CD4-positive, CD25-positive, alpha-beta regulatory T cell (primary cell): ENCODE data around the gene GBP3. TPM values are rescaled to one million over a fixed set of nuclear protein-coding genes. Genes with fewer than 3 reads are reported as not detected.
"Not testable (repeated sequence)": the region's sequence is repeated elsewhere in the genome, so short reads cannot be mapped to it uniquely, and the experiment has no call there.

Experiments
- ATAC-seq, 2 donors: fragments of 150-1000 bp; cut with Tn5 transposase; one replicate each; pipeline ENCODE4 v1.10.0; 2021; ENCODE audit warnings: low read depth in 2 of 2, moderate number of reproducible peaks in 2 of 2, moderate library complexity in 1 of 2
- DNase-seq, 3 donors: peaks; one replicate each; pipeline versions ENCODE4 v3.0.0 to v3.0.0-alpha.2; 2012 to 2022; ENCODE audit warnings: mixed read lengths in 1 of 3
- H3K27ac ChIP-seq: one replicate; pipeline ENCODE4 v1.7.0; 2013; ENCODE audit warnings: mild to moderate bottlenecking, low read length; ENCODE audit not compliant: insufficient read depth, poor library complexity, severe bottlenecking
- H3K27me3 ChIP-seq: one replicate; pipeline ENCODE4 v1.7.0; 2013; ENCODE audit warnings: low read length; ENCODE audit not compliant: control insufficient read depth, insufficient read depth
- H3K36me3 ChIP-seq: one replicate; pipeline ENCODE4 v1.7.0; 2013; ENCODE audit warnings: mild to moderate bottlenecking, low read length, moderate library complexity; ENCODE audit not compliant: control insufficient read depth, insufficient read depth
- H3K4me1 ChIP-seq: 2 replicates; pipeline ENCODE4 v1.7.0; 2013; ENCODE audit warnings: mild to moderate bottlenecking, low read length; ENCODE audit not compliant: insufficient read depth, control insufficient read depth, poor library complexity, severe bottlenecking
- H3K4me3 ChIP-seq: one replicate; pipeline ENCODE4 v1.7.0; 2013; ENCODE audit warnings: low read depth, mild to moderate bottlenecking, low read length, moderate library complexity
- H3K9me3 ChIP-seq, 2 experiments: 1 replicate in 1 of 2; 2 replicates in 1 of 2; pipeline ENCODE4 v1.7.0; 2013; ENCODE audit warnings: low read length in 2 of 2, mild to moderate bottlenecking in 1 of 2, moderate library complexity in 1 of 2; ENCODE audit not compliant: control insufficient read depth in 2 of 2
- H3K27ac Mint-ChIP-seq, 3 donors: one replicate each; pipeline ENCODE4 v1.8.0; 2020 to 2022; ENCODE audit warnings: mild to moderate bottlenecking in 3 of 3, mixed read lengths in 3 of 3, moderate library complexity in 2 of 3
- H3K27me3 Mint-ChIP-seq: one replicate; pipeline ENCODE4 v1.8.0; 2022; ENCODE audit warnings: mild to moderate bottlenecking, mixed read lengths
- H3K36me3 Mint-ChIP-seq: one replicate; pipeline ENCODE4 v1.8.0; 2020; ENCODE audit warnings: mixed read lengths
- H3K4me1 Mint-ChIP-seq, 4 donors: one replicate each; pipeline ENCODE4 v1.8.0; 2020 to 2022; ENCODE audit warnings: mixed read lengths in 4 of 4, mild to moderate bottlenecking in 1 of 4
- H3K4me3 Mint-ChIP-seq, 4 donors: one replicate each; pipeline ENCODE4 v1.8.0; 2020 to 2022; ENCODE audit warnings: mild to moderate bottlenecking in 4 of 4, mixed read lengths in 4 of 4, moderate library complexity in 3 of 4
- H3K9me3 Mint-ChIP-seq, 7 donors: one replicate each; pipeline ENCODE4 v1.8.0; 2020 to 2022; ENCODE audit warnings: mixed read lengths in 7 of 7, mild to moderate bottlenecking in 3 of 7, moderate library complexity in 2 of 7
- polyA plus RNA-seq, 4 donors: library from polyadenylated mRNA; unstranded; fragments of 300-500 nt; fragmentation: Illumina TruSeq; gene quantifications; one replicate each; pipeline ENCODE4 v1.2.3, GENCODE V29; 2021
- total RNA-seq: library from RNA; stranded (reverse); gene quantifications from one replicate; pipeline ENCODE4 v1.2.3, GENCODE V29; 2022

GBP3 gene
- total and polyA plus RNA-seq, 5 donors from 2014 or later: 11.7 to 36.6 (median 19.9) TPM

GRCh38 chr1:89047734-89048133 lies 25.1 kb upstream of the GBP3 start:
- no peaks in the 10 kb centered on the region for H3K4me1 ChIP-seq
- DNase-seq: no peak
- H3K36me3 ChIP-seq: peaks cover 38% of the 10 kb centered on the region
- peaks cover 4 to 6% of the 10 kb centered on the region in 2 experiments for H3K9me3 ChIP-seq
- no peak for ATAC-seq
- no peaks in the 10 kb centered on the region for H3K27me3 ChIP-seq
- no peak overlapping the region for H3K27ac ChIP-seq
- no peak overlapping the region for H3K4me3 Mint-ChIP-seq
- no peak overlapping the region for H3K4me3 ChIP-seq
- H3K9me3 Mint-ChIP-seq: peaks cover 0 to 3% (median 0%) of the 10 kb centered on the region in 7 donors
- peaks cover 42% of the 10 kb centered on the region for H3K36me3 Mint-ChIP-seq
- no peaks in the 10 kb centered on the region for H3K27me3 Mint-ChIP-seq
- H3K4me1 Mint-ChIP-seq: peaks cover 0 to 11% (median 2%) of the 10 kb centered on the region in 4 donors
- H3K27ac Mint-ChIP-seq: peak overlapping the region in 2 of 3 donors; percentile 48 to 61

- peak in 1 of 2 donors; percentile 16 for ATAC-seq
- not testable (repeated sequence) for H3K4me1 ChIP-seq, H3K9me3 ChIP-seq, H3K27ac ChIP-seq, H3K27me3 ChIP-seq, H3K27ac Mint-ChIP-seq, H3K4me3 ChIP-seq, H3K4me3 Mint-ChIP-seq, H3K9me3 Mint-ChIP-seq, DNase-seq, H3K27me3 Mint-ChIP-seq
- peaks cover 27% of the 10 kb centered on the region for H3K36me3 ChIP-seq
- peaks cover 0 to 11% (median 2%) of the 10 kb centered on the region in 4 donors for H3K4me1 Mint-ChIP-seq
- H3K36me3 Mint-ChIP-seq: peaks cover 40% of the 10 kb centered on the region
These were observed 23.9 kb upstream of the GBP3 start for GRCh38 chr1:89046318-89047183.

DNA sequence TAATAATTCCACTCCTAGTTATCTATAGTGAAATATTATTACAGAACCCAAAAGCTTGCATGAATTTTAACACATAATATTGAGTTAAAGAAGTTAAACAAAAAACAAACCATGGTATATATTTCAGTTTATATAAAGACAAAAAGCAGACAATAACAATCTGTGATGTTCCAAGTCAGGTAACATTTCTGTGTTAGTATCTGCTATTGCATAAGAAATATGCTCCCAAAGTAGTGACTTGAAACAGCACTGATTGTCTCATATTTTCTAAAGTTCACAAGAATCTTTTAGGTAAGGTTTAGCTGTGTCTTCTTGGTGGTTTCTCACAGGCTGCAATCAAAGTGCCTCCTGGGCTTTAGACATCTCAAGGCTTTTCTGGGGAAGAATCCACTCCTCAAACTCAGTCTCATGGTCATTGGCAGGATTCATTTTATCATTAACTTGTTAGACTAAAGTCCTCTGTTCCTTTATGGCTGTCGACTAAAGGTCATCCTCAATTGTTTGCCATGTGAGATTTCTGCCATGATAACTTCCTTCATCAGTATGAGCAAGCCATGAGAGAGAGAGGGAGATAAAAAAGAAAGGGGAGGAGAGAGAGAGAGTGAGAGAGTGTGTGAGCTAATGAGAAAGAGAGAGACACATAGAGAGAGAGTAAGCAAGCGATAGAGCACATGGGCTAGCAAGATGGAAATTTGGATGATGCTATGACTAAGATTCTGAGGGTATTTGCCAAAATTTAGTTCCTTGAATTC lies 22.5 kb upstream of the GBP3 start:
- no peak overlapping the region for H3K4me3 Mint-ChIP-seq
- H3K9me3 Mint-ChIP-seq: peaks cover 0 to 13% (median 3%) of the 10 kb centered on the region in 7 donors
- no peak for ATAC-seq

DNA sequence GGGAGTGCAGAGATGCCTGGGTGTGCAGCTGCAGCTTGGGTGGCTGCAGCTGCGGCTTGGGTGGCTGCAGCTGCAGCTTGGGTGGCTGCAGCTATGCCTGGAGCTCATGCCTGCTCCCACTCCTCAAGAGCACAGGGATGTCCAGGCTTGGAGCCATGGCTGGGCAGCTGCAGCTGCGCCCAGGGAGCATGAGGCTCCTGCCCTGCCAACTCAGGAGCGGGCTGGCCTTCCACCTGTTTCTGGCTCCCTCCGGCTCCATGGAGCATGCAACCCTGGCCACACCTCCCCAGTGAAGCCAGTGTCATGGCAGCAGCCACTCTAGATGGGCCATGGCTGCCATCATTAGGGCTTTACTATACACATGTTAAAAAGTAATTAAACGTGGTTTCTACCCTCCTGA lies 21.3 kb upstream of the GBP3 start:
- H3K9me3 ChIP-seq: peaks cover 4 to 6% of the 10 kb centered on the region in 2 experiments
- ATAC-seq: no peak
- H3K36me3 Mint-ChIP-seq: peaks cover 33% of the 10 kb centered on the region

More for the DNA sequence above, 22.5 kb upstream of the GBP3 start:
- Mint-ChIP-seq H3K36me3 (peaks cover 38% of the 10 kb centered on the region), H3K27ac (no peak overlapping the region), H3K4me1 (peaks cover 6 to 24% (median 13%) of the 10 kb centered on the region in 4 donors), H3K27me3 (no peaks in the 10 kb centered on the region)
- Histone ChIP-seq H3K4me1 (peaks cover 9% of the 10 kb centered on the region), H3K27me3 (no peaks in the 10 kb centered on the region), H3K27ac (no peak overlapping the region), H3K36me3 (peaks cover 14% of the 10 kb centered on the region), H3K4me3 (no peak overlapping the region), H3K9me3 (peaks cover 4 to 6% of the 10 kb centered on the region in 2 experiments)
- DNase-seq: no peak

GRCh38 chr1:89042491-89042890 lies 19.8 kb upstream of the GBP3 start:
- no peak overlapping the region for H3K27ac Mint-ChIP-seq
- peaks cover 9% of the 10 kb centered on the region for H3K4me1 ChIP-seq
- H3K36me3 Mint-ChIP-seq: peaks cover 25% of the 10 kb centered on the region
- H3K4me3 ChIP-seq: no peak overlapping the region
- peaks cover 1 to 13% (median 3%) of the 10 kb centered on the region in 7 donors for H3K9me3 Mint-ChIP-seq
- peaks cover 4 to 6% of the 10 kb centered on the region in 2 experiments for H3K9me3 ChIP-seq
- H3K36me3 ChIP-seq: peaks cover 5% of the 10 kb centered on the region
- H3K27me3 Mint-ChIP-seq: no peaks in the 10 kb centered on the region
- DNase-seq: no peak
- no peak overlapping the region for H3K27ac ChIP-seq
- H3K4me3 Mint-ChIP-seq: no peak overlapping the region
- H3K4me1 Mint-ChIP-seq: peaks cover 12 to 25% (median 20%) of the 10 kb centered on the region in 4 donors
- ATAC-seq: no peak
- peaks cover 4% of the 10 kb centered on the region for H3K27me3 ChIP-seq

More for the DNA sequence above, 21.3 kb upstream of the GBP3 start:
- H3K4me1 ChIP-seq: peaks cover 9% of the 10 kb centered on the region
- Mint-ChIP-seq H3K9me3 (peaks cover 1 to 13% (median 3%) of the 10 kb centered on the region in 7 donors), H3K27ac (no peak overlapping the region), H3K4me3 (no peak overlapping the region), H3K4me1 (peaks cover 10 to 27% (median 18%) of the 10 kb centered on the region in 4 donors), H3K27me3 (no peaks in the 10 kb centered on the region)
- no peak overlapping the region for H3K4me3 ChIP-seq
- H3K36me3 ChIP-seq: peaks cover 9% of the 10 kb centered on the region
- peaks cover 4% of the 10 kb centered on the region for H3K27me3 ChIP-seq
- no peak for DNase-seq
- no peak overlapping the region for H3K27ac ChIP-seq

GRCh38 chr1:89041721-89042120 lies 19.1 kb upstream of the GBP3 start:
- Histone ChIP-seq H3K4me3 (no peak overlapping the region), H3K36me3 (peaks cover 5% of the 10 kb centered on the region), H3K27ac (no peak overlapping the region), H3K27me3 (peaks cover 4% of the 10 kb centered on the region), H3K4me1 (peaks cover 9% of the 10 kb centered on the region), H3K9me3 (peaks cover 4 to 6% of the 10 kb centered on the region in 2 experiments)
- ATAC-seq: no peak
- peaks cover 24% of the 10 kb centered on the region for H3K36me3 Mint-ChIP-seq
- no peaks in the 10 kb centered on the region for H3K27me3 Mint-ChIP-seq
- peaks cover 1 to 13% (median 3%) of the 10 kb centered on the region in 7 donors for H3K9me3 Mint-ChIP-seq
- H3K27ac Mint-ChIP-seq: peak overlapping the region in 2 of 3 donors; percentile 43 to 75
- DNase-seq: no peak
- peaks cover 12 to 25% (median 20%) of the 10 kb centered on the region in 4 donors for H3K4me1 Mint-ChIP-seq
- no peak overlapping the region for H3K4me3 Mint-ChIP-seq

- Mint-ChIP-seq H3K27me3 (no peaks in the 10 kb centered on the region), H3K9me3 (peaks cover 1 to 13% (median 3%) of the 10 kb centered on the region in 7 donors), H3K4me3 (peak overlapping the region in 1 of 4 donors; percentile 30), H3K27ac (peak overlapping the region in 2 of 3 donors; percentile 75 to 79), H3K4me1 (peaks cover 12 to 25% (median 20%) of the 10 kb centered on the region in 4 donors), H3K36me3 (peaks cover 24% of the 10 kb centered on the region)
- Histone ChIP-seq H3K27me3 (peaks cover 4% of the 10 kb centered on the region), H3K27ac (no peak overlapping the region), H3K4me3 (no peak overlapping the region), H3K36me3 (peaks cover 5% of the 10 kb centered on the region), H3K4me1 (peaks cover 9% of the 10 kb centered on the region), H3K9me3 (peaks cover 4 to 6% of the 10 kb centered on the region in 2 experiments)
- DNase-seq: peak in 2 of 3 donors; percentile 19 to 68
- ATAC-seq: peak; percentile 60 to 64
These were observed 18.5 kb upstream of the GBP3 start for GRCh38 chr1:89041119-89041641.
